Heart left ventricle (tissue), 13 donors: ENCODE results near the gene ITGA7.

Source experiments
- POLR2A ChIP-seq, 2 donors: fragments of 450-650 bp; IDR thresholded peaks; one replicate each; pipeline ENCODE4 v1.6.1; 2017; ENCODE audit warnings: antibody characterized with exemption in 2 of 2, mild to moderate bottlenecking in 2 of 2, moderate library complexity in 2 of 2
- TF ChIP-seq, protein P1 (sequence below), 12 donors: fragments of 200-600 bp; sonication (generic) in 4 of 12; IDR thresholded peaks; one replicate each; pipeline versions ENCODE4 v1.5.0 to v1.8.0; 2018 to 2022; ENCODE audit warnings: antibody characterized with exemption in 12 of 12, mild to moderate bottlenecking in 5 of 12
- donor health status: ischemic (EF 13 %, LVEDD 7.1; RV severe dilation, severe dysfunction).
- donor health status: DM: no; HTN: yes; CAD: no.
- donor health status: DM: no; HTN: no; CAD: no.
- donor health status: ischemic (EF 25% LVEDD 6.9; RV normal size, moderate dysfunction).
- donor health status: ischemic (EF 25% LVEDD 5.7; RV mildly dilated, moderate dysfunction).
- donor health status: ischemic (EF 35%, LVEDD 5.7; RV mildly dilated, moderate dysfunction).
- donor health status: nonischemic (EF 11% LVEDD 7.7; RV severe dilation, severe dysfunction).
- donor health status: DM: yes; HTN: yes; CAD: no.
- donor health status: PGD.
- donor health status: ischemic (EF 29% LVEDD 5.4; RV normal size, mild dysfunction).
- donor health status: nonischemic (EF 23%, LVEDD 6.1; RV moderate dilation, normal function).

DNA sequence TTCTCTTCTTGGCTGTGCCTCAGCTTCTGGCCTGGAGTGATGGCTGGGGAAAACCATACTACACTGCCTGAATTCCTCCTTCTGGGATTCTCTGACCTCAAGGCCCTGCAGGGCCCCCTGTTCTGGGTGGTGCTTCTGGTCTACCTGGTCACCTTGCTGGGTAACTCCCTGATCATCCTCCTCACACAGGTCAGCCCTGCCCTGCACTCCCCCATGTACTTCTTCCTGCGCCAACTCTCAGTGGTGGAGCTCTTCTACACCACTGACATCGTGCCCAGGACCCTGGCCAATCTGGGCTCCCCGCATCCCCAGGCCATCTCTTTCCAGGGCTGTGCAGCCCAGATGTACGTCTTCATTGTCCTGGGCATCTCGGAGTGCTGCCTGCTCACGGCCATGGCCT, 70.9 kb downstream of the ITGA7 start, which contains the start of gene OR10P1:
- TF ChIP-seq, protein P1, sequence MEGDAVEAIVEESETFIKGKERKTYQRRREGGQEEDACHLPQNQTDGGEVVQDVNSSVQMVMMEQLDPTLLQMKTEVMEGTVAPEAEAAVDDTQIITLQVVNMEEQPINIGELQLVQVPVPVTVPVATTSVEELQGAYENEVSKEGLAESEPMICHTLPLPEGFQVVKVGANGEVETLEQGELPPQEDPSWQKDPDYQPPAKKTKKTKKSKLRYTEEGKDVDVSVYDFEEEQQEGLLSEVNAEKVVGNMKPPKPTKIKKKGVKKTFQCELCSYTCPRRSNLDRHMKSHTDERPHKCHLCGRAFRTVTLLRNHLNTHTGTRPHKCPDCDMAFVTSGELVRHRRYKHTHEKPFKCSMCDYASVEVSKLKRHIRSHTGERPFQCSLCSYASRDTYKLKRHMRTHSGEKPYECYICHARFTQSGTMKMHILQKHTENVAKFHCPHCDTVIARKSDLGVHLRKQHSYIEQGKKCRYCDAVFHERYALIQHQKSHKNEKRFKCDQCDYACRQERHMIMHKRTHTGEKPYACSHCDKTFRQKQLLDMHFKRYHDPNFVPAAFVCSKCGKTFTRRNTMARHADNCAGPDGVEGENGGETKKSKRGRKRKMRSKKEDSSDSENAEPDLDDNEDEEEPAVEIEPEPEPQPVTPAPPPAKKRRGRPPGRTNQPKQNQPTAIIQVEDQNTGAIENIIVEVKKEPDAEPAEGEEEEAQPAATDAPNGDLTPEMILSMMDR (IDR thresholded peaks at IDR 0.05) = no peak
- no peak for TF ChIP-seq POLR2A (IDR thresholded peaks at IDR 0.05)
